Neutrophil (primary cell): Measurements from ENCODE around the gene SLC34A2.

ENCODE experiments used
- H3K27ac ChIP-seq: fragments of 200-600 bp; sonication (generic); 2 replicates; pipeline ENCODE4 v1.5.1; 2016; ENCODE audit warnings: mild to moderate bottlenecking, moderate library complexity
- H3K27me3 ChIP-seq: fragments of 200-600 bp; sonication (generic); 2 replicates; pipeline ENCODE4 v1.6.0; 2016; ENCODE audit warnings: mild to moderate bottlenecking
- H3K36me3 ChIP-seq: fragments of 200-600 bp; sonication (generic); 2 replicates; pipeline ENCODE4 v1.5.1; 2017
- H3K4me1 ChIP-seq, 2 experiments: fragments of 200-600 bp in 1 of 2; sonication (generic) in 1 of 2; 1 replicate in 1 of 2; 2 replicates in 1 of 2; pipeline versions ENCODE4 v1.5.1 to v1.6.1; 2013 to 2016; ENCODE audit warnings: low read depth in 1 of 2, low read length in 1 of 2, mild to moderate bottlenecking in 1 of 2, moderate library complexity in 1 of 2; ENCODE audit not compliant: control insufficient read depth in 1 of 2, insufficient read depth in 1 of 2
- H3K4me3 ChIP-seq, 2 experiments: fragments of 200-600 bp in 1 of 2; sonication (generic) in 1 of 2; 1 replicate in 1 of 2; 2 replicates in 1 of 2; pipeline ENCODE4 v1.5.1; 2013 to 2016; ENCODE audit warnings: low read depth in 1 of 2, low read length in 1 of 2, mild to moderate bottlenecking in 1 of 2, moderate library complexity in 1 of 2
- H3K9me3 ChIP-seq: fragments of 200-600 bp; sonication (generic); 2 replicates; pipeline ENCODE4 v1.5.1; 2016
- CTCF ChIP-seq: fragments of 200-600 bp; sonication (generic); IDR thresholded peaks from 2 replicates; pipeline ENCODE4 v1.5.1; 2016; ENCODE audit warnings: antibody characterized with exemption

Gene SLC34A2

GRCh38 chr4:25696409-25696808, 40.8 kb downstream of the SLC34A2 start:
- no peak for TF ChIP-seq CTCF
- Histone ChIP-seq H3K4me3 (no peak overlapping the region), H3K9me3 (no peaks in the 10 kb centered on the region)

GRCh38 chr4:25697516-25697915, 41.9 kb downstream of the SLC34A2 start:
- Histone ChIP-seq H3K4me3 (no peak overlapping the region), H3K27me3 (no peaks in the 10 kb centered on the region), H3K27ac (no peak overlapping the region), H3K36me3 (no peaks in the 10 kb centered on the region), H3K9me3 (no peaks in the 10 kb centered on the region), H3K4me1 (no peaks in the 10 kb centered on the region)
- TF ChIP-seq CTCF: no peak

More at GRCh38 chr4:25696409-25696808, 40.8 kb downstream of the SLC34A2 start:
- no peaks in the 10 kb centered on the region for H3K27me3 ChIP-seq
- no peaks in the 10 kb centered on the region for H3K4me1 ChIP-seq
- H3K36me3 ChIP-seq: no peaks in the 10 kb centered on the region
- no peak overlapping the region for H3K27ac ChIP-seq

- H3K27me3 ChIP-seq: no peaks in the 10 kb centered on the region
Observed at GRCh38 chr4:25700661-25701060, 45.0 kb downstream of the SLC34A2 start.

GRCh38 chr4:25702848-25703247, 47.2 kb downstream of the SLC34A2 start:
- Histone ChIP-seq H3K27ac (no peak overlapping the region), H3K4me3 (no peak overlapping the region), H3K36me3 (no peaks in the 10 kb centered on the region), H3K9me3 (no peaks in the 10 kb centered on the region), H3K4me1 (no peaks in the 10 kb centered on the region), H3K27me3 (no peaks in the 10 kb centered on the region)
- TF ChIP-seq CTCF: no peak

More at GRCh38 chr4:25700661-25701060, 45.0 kb downstream of the SLC34A2 start:
- Histone ChIP-seq H3K9me3 (no peaks in the 10 kb centered on the region), H3K4me3 (no peak overlapping the region), H3K36me3 (no peaks in the 10 kb centered on the region), H3K4me1 (no peaks in the 10 kb centered on the region), H3K27ac (no peak overlapping the region)
- no peak for TF ChIP-seq CTCF

GRCh38 chr4:25703731-25704388, 48.2 kb downstream of the SLC34A2 start:
- no peaks in the 10 kb centered on the region for H3K9me3 ChIP-seq
- TF ChIP-seq CTCF: no peak
- H3K27ac ChIP-seq: no peak overlapping the region
- H3K4me1 ChIP-seq: no peaks in the 10 kb centered on the region
- H3K27me3 ChIP-seq: no peaks in the 10 kb centered on the region
- H3K4me3 ChIP-seq: no peak overlapping the region
- no peaks in the 10 kb centered on the region for H3K36me3 ChIP-seq
